ENCODE data around the gene NRXN3. TPM values are rescaled to one million over a fixed set of nuclear protein-coding genes. Genes with fewer than 3 reads are reported as not detected.

Gene NRXN3
- total and polyA plus RNA-seq, 2 of the 13 experiments (the other 11 are each of a cell fraction or from before 2014, with no cell fraction given): 0.03 TPM; not detected in 1

DNA sequence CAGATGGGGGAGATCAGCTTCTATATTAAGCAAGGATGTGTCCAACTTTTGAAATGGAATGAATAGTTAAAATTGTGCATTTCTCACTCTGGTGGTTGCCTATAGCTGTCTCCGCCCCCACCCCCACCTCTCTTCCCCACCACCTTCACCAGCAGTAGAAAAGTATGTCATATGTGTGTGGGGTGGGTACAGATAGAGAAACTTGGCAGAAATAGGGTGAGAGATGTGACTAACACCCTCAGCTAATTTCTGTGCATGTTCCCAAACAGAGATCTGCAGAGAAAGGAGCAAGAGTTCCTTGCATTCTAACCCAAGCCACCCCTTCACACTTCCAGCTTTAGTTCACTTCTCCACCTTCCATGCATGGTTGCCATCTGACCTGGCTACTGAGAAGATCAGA lies 980.1 kb downstream of the NRXN3 start:
- no peak for TF ChIP-seq FOXA1 (IDR thresholded peaks at IDR 0.05)
- no peak for TF ChIP-seq FOXA1 (CRISPR knock-in tag; IDR thresholded peaks at IDR 0.05)
- TF ChIP-seq POLR2G (IDR thresholded peaks at IDR 0.05; ENCODE audit: low read depth, low read length): no peak
- no peak for TF ChIP-seq CBFB (CRISPR knock-in tag; IDR thresholded peaks at IDR 0.05)
- intact Hi-C loops (cut with micrococcal nuclease; ENCODE audit: unreplicated experiment): no loop called here
- BruUV-seq (replicated peaks): no TSS peak

DNA sequence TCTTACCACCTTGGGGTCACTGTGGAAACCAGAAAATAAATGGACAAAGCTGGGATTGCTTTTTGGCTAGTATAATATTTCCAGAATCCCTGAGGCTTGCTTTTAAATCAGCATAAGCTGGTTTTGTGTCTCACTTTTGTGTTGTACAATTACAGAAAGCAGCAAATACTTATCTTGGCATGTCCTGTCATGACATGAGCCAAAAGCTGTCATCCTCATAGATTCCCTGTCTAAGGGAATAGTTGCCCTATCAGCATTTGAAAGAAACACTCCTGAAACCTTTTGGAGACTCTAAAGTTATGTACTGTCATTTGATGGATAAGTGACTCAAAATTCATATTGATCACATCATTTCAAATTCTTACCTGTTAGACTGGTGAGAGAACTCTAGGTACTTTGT lies 987.2 kb downstream of the NRXN3 start:
- no peaks in the 10 kb centered on the region for H3K4me1 ChIP-seq (ENCODE audit: insufficient read depth, low read length)
- in situ Hi-C loops (cut with HindIII; ENCODE audit: extremely low pct_ligation_motif_present, low pct_unique_long_range_greater_than_20kb) (no loop called here), intact Hi-C loops (cut with micrococcal nuclease; ENCODE audit: unreplicated experiment) (no loop called here)
- DNase-seq (ENCODE audit: low spot score) (no peak), FAIRE-seq (no peak), ATAC-seq (no peak)
- no peaks in the 10 kb centered on the region for H4K20me1 ChIP-seq (ENCODE audit: insufficient read depth, low read length)
- H2AFZ ChIP-seq (ENCODE audit: low read length): no peak overlapping the region
- H3K4me3 ChIP-seq (replicated peaks in 1 of 3; ENCODE audit: insufficient read depth in 1 of 3, low read depth in 2 of 3, low read length in 3 of 3): no peak overlapping the region
- BruUV-seq (replicated peaks): no TSS peak
- no peaks in the 10 kb centered on the region for H3K79me2 ChIP-seq (ENCODE audit: insufficient read depth, low read length)
- no peaks in the 10 kb centered on the region for H3K27me3 ChIP-seq (ENCODE audit: control insufficient read depth in 1 of 2, insufficient read depth in 2 of 2, low read length in 2 of 2)
- H3K4me2 ChIP-seq (ENCODE audit: low read depth, low read length): no peak overlapping the region
- no peak overlapping the region for H3K27ac ChIP-seq (ENCODE audit: extremely low read length, insufficient read depth, low read length)
- POLR2A ChIA-PET: no interaction called here
- no peak overlapping the region for H3K9ac ChIP-seq (ENCODE audit: insufficient read depth, low read depth, low read length)
- CTCF ChIA-PET (ENCODE audit: low intra/inter-chr PET ratio, low total read pairs): no interaction called here
- peaks cover 85% of the 10 kb centered on the region for H3K9me3 ChIP-seq (ENCODE audit: low read length)
- no peaks in the 10 kb centered on the region for H3K36me3 ChIP-seq (replicated peaks in 1 of 2; ENCODE audit: control insufficient read depth in 1 of 2, insufficient read depth in 2 of 2, low read length in 2 of 2)
- TF ChIP-seq SIN3B (IDR thresholded peaks at IDR 0.05; ENCODE audit: low read length) (no peak), KDM1A (CRISPR knock-in tag; IDR thresholded peaks at IDR 0.05) (no peak), SP2 (CRISPR knock-in tag; IDR thresholded peaks at IDR 0.05) (no peak), NONO (IDR thresholded peaks at IDR 0.05) (no peak), NONO (CRISPR knock-in tag; conservative IDR thresholded peaks at IDR 0.05) (no peak), ZNF816 (CRISPR knock-in tag; IDR thresholded peaks at IDR 0.05; ENCODE audit: borderline replicate concordance) (no peak), KAT8 (CRISPR knock-in tag; IDR thresholded peaks at IDR 0.05) (no peak), RXRA (CRISPR knock-in tag; IDR thresholded peaks at IDR 0.05) (no peak), ZNF431 (CRISPR knock-in tag; IDR thresholded peaks at IDR 0.05; ENCODE audit: borderline replicate concordance, low read depth) (no peak), ZNF577 (CRISPR knock-in tag; IDR thresholded peaks at IDR 0.05; ENCODE audit: borderline replicate concordance, low read depth) (no peak), ZBTB20 (CRISPR knock-in tag; IDR thresholded peaks at IDR 0.05; ENCODE audit: borderline replicate concordance, low read depth) (no peak), SP5 (CRISPR knock-in tag; IDR thresholded peaks at IDR 0.05; ENCODE audit: borderline replicate concordance, low read depth) (no peak), CENPX (CRISPR knock-in tag; IDR thresholded peaks at IDR 0.05) (no peak), TBX2 (CRISPR knock-in tag; IDR thresholded peaks at IDR 0.05; ENCODE audit: borderline replicate concordance) (no peak)
- TF ChIP-seq, protein P1, sequence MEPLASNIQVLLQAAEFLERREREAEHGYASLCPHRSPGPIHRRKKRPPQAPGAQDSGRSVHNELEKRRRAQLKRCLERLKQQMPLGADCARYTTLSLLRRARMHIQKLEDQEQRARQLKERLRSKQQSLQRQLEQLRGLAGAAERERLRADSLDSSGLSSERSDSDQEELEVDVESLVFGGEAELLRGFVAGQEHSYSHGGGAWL (CRISPR knock-in tag; IDR thresholded peaks at IDR 0.05): no peak
- TF ChIP-seq, protein P2, sequence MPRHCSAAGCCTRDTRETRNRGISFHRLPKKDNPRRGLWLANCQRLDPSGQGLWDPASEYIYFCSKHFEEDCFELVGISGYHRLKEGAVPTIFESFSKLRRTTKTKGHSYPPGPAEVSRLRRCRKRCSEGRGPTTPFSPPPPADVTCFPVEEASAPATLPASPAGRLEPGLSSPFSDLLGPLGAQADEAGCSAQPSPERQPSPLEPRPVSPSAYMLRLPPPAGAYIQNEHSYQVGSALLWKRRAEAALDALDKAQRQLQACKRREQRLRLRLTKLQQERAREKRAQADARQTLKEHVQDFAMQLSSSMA (CRISPR knock-in tag; IDR thresholded peaks at IDR 0.05): no peak
- TF ChIP-seq, protein P3, sequence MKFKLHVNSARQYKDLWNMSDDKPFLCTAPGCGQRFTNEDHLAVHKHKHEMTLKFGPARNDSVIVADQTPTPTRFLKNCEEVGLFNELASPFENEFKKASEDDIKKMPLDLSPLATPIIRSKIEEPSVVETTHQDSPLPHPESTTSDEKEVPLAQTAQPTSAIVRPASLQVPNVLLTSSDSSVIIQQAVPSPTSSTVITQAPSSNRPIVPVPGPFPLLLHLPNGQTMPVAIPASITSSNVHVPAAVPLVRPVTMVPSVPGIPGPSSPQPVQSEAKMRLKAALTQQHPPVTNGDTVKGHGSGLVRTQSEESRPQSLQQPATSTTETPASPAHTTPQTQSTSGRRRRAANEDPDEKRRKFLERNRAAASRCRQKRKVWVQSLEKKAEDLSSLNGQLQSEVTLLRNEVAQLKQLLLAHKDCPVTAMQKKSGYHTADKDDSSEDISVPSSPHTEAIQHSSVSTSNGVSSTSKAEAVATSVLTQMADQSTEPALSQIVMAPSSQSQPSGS (CRISPR knock-in tag; IDR thresholded peaks at IDR 0.05): no peak

More for the DNA sequence above, 980.1 kb downstream of the NRXN3 start:
- no peak for ATAC-seq
- WGBS (ENCODE audit: low lambda C conversion rate): 8% methylated on average over 1 of the region's 1 CpG
- Histone ChIP-seq H2AFZ (ENCODE audit: low read length) (no peak overlapping the region), H3K36me3 (replicated peaks in 1 of 2; ENCODE audit: control insufficient read depth in 1 of 2, insufficient read depth in 2 of 2, low read length in 2 of 2) (no peaks in the 10 kb centered on the region), H3K4me1 (ENCODE audit: insufficient read depth, low read length) (no peaks in the 10 kb centered on the region), H3K4me3 (replicated peaks in 1 of 3; ENCODE audit: insufficient read depth in 1 of 3, low read depth in 2 of 3, low read length in 3 of 3) (no peak overlapping the region), H3K9ac (ENCODE audit: insufficient read depth, low read depth, low read length) (no peak overlapping the region), H3K27me3 (ENCODE audit: control insufficient read depth in 1 of 2, insufficient read depth in 2 of 2, low read length in 2 of 2) (no peaks in the 10 kb centered on the region), H3K4me2 (ENCODE audit: low read depth, low read length) (no peak overlapping the region), H3K79me2 (ENCODE audit: insufficient read depth, low read length) (no peaks in the 10 kb centered on the region), H3K27ac (ENCODE audit: extremely low read length, insufficient read depth, low read length) (no peak overlapping the region), H4K20me1 (ENCODE audit: insufficient read depth, low read length) (no peaks in the 10 kb centered on the region), H3K9me3 (ENCODE audit: low read length) (peaks cover 97% of the 10 kb centered on the region)
- no peak for FAIRE-seq
- in situ Hi-C loops (cut with HindIII; ENCODE audit: extremely low pct_ligation_motif_present, low pct_unique_long_range_greater_than_20kb): no loop called here
- CTCF ChIA-PET (ENCODE audit: low intra/inter-chr PET ratio, low total read pairs): no interaction called here
- POLR2A ChIA-PET: no interaction called here
- no peak for DNase-seq (ENCODE audit: low spot score)

Measured in HepG2 (cell line).